B cell (primary cell): Measurements from ENCODE around the gene FXYD4.

Experiments used
- CTCF ChIP-seq: fragments of 200-600 bp; IDR thresholded peaks from one replicate; pipeline ENCODE4 v1.8.0; 2022; ENCODE audit warnings: antibody characterized with exemption, mild to moderate bottlenecking
- EZH2 ChIP-seq: IDR thresholded peaks from 2 replicates; pipeline ENCODE4 v1.6.1; 2012; ENCODE audit warnings: borderline replicate concordance, low read depth, mild to moderate bottlenecking, moderate library complexity, low read length; ENCODE audit not compliant: insufficient read depth, poor library complexity, severe bottlenecking

- TF ChIP-seq CTCF: no peak
- TF ChIP-seq EZH2: no peak
Observed at GRCh38 chr10:43419997-43420368, 48.5 kb downstream of the FXYD4 start.
